Panc1 (cell line): Measurements from ENCODE around the gene PNPT1. TPM values are rescaled to one million over a fixed set of nuclear protein-coding genes. Genes with fewer than 3 reads are reported as not detected.

Experiments
- ATAC-seq: fragments of 200-7000 bp; cut with Tn5 transposase; 2 replicates; pipeline ENCODE4 v1.9.1; 2020; ENCODE audit warnings: mild to moderate bottlenecking, moderate library complexity
- BruUV-seq: library from RNA; stranded (reverse); fragments of 400-500 nt; replicated peaks from 2 replicates; lab custom pipeline; 2021; lab: Mats Ljungman, UMichigan
- CTCF ChIA-PET: fragments of 300-600 bp; sonication (Branson Sonifier 250); formaldehyde crosslinking; loops from one replicate; lab custom pipeline; 2022; ENCODE audit warnings: antibody characterized with exemption; lab: Charles Lee
- POLR2A ChIA-PET: fragments of 300-600 bp; sonication (Branson Sonifier 250); formaldehyde crosslinking; loops from one replicate; lab custom pipeline; 2022; ENCODE audit warnings: antibody characterized with exemption; lab: Charles Lee
- DNase-seq: peaks from one replicate; pipeline ENCODE4 v3.0.0-alpha.2; 2010; ENCODE audit warnings: low read depth, low spot score
- H3K27ac ChIP-seq: 2 replicates; pipeline ENCODE4 v1.5.1; 2011; ENCODE audit warnings: mild to moderate bottlenecking, low read length, inconsistent platforms
- H3K27me3 ChIP-seq: fragments of 200-500 bp; sonication (Bioruptor generic); 2 replicates; pipeline ENCODE4 v1.6.0; 2014; ENCODE audit warnings: low read length, inconsistent platforms; ENCODE audit not compliant: control insufficient read depth, insufficient read depth
- H3K36me3 ChIP-seq: fragments of 200-500 bp; sonication (Bioruptor generic); 2 replicates; pipeline ENCODE4 v1.5.1; 2014; ENCODE audit warnings: inconsistent platforms, mild to moderate bottlenecking, low read length, moderate library complexity; ENCODE audit not compliant: control insufficient read depth, insufficient read depth
- H3K4me1 ChIP-seq: 2 replicates; pipeline ENCODE4 v1.5.1; 2011; ENCODE audit warnings: inconsistent platforms, mild to moderate bottlenecking, low read length, moderate library complexity; ENCODE audit not compliant: control insufficient read depth, insufficient read depth
- H3K4me3 ChIP-seq, 2 experiments: 2 replicates each; pipeline ENCODE4 v1.5.1; 2011 to 2012; ENCODE audit warnings: low read depth in 2 of 2, low read length in 2 of 2, mild to moderate bottlenecking in 2 of 2, inconsistent platforms in 1 of 2, moderate library complexity in 1 of 2
- H3K9me3 ChIP-seq: fragments of 200-500 bp; sonication (Bioruptor generic); 2 replicates; pipeline ENCODE4 v1.5.1; 2014; ENCODE audit warnings: low read depth, mild to moderate bottlenecking, inconsistent platforms, low read length, moderate library complexity; ENCODE audit not compliant: control insufficient read depth, insufficient read depth
- CTCF ChIP-seq: fragments of 450-650 bp; IDR thresholded peaks from 2 replicates; pipeline ENCODE4 v1.5.1; 2017; ENCODE audit warnings: mild to moderate bottlenecking
- POLR2AphosphoS5 ChIP-seq: IDR thresholded peaks from 2 replicates; pipeline ENCODE4 v1.6.1; 2012; ENCODE audit warnings: mild to moderate bottlenecking, low read depth, low read length, moderate library complexity
- REST ChIP-seq, 2 experiments: IDR thresholded peaks; 2 replicates each; pipeline ENCODE4 v1.6.1; 2011 to 2012; ENCODE audit warnings: low read depth in 2 of 2, control low read depth in 1 of 2, low read length in 1 of 2, mild to moderate bottlenecking in 1 of 2, moderate library complexity in 1 of 2; ENCODE audit not compliant: insufficient read depth in 1 of 2
- SIN3A ChIP-seq: IDR thresholded peaks from 2 replicates; pipeline ENCODE4 v1.6.1; 2012; ENCODE audit warnings: low read depth, mild to moderate bottlenecking, low read length, moderate library complexity, borderline replicate concordance; ENCODE audit not compliant: insufficient read depth
- TCF7L2 ChIP-seq: IDR thresholded peaks from 2 replicates; pipeline ENCODE4 v1.6.1; 2011; ENCODE audit warnings: mild to moderate bottlenecking, low read depth, low read length, inconsistent platforms
- in situ Hi-C: cut with HindIII; loops from 2 replicates; pipeline ENCODE4 v1.10.0; 2016; ENCODE audit warnings: low sequenced_read_pairs, low pct_unique_long_range_greater_than_20kb
- intact Hi-C: fragments of 100-400 bp; cut with micrococcal nuclease; formaldehyde crosslinking; loops from one replicate; pipeline ENCODE4 v1.10.0; 2022; ENCODE audit not compliant: unreplicated experiment
- total RNA-seq: library from RNA; stranded (reverse); gene quantifications from one replicate; pipeline ENCODE4 v1.2.1, GENCODE V29; 2021; ENCODE audit not compliant: unreplicated experiment

The PNPT1 gene
- total RNA-seq, 1 experiment from 2014 or later, result 50.1 TPM

- no peak for ATAC-seq
- TF ChIP-seq POLR2AphosphoS5, result no peak
- no peak for TF ChIP-seq TCF7L2
- no peak for TF ChIP-seq SIN3A
- TF ChIP-seq REST (IDR thresholded peaks at IDR 0.05; ENCODE audit: insufficient read depth in 1 of 2, low read depth in 2 of 2, low read length in 1 of 2), result no peak
- no peak for TF ChIP-seq CTCF
- H3K27me3 ChIP-seq, result no peaks in the 10 kb centered on the region
- no peaks in the 10 kb centered on the region for H3K9me3 ChIP-seq
- CTCF ChIA-PET, result no interaction called here
- in situ Hi-C loops, result no loop called here
- H3K4me1 ChIP-seq, result no peaks in the 10 kb centered on the region
- intact Hi-C loops, result no loop called here
- peaks cover 37% of the 10 kb centered on the region for H3K36me3 ChIP-seq
- H3K4me3 ChIP-seq, result no peak overlapping the region
- no peak for DNase-seq
- POLR2A ChIA-PET, result no interaction called here
- BruUV-seq, result no TSS peak
- H3K27ac ChIP-seq, result no peak overlapping the region
These were observed 56.8 kb downstream of the PNPT1 start for GRCh38 chr2:55636831-55637230.

- CTCF ChIA-PET, result no interaction called here
- no TSS peak for BruUV-seq
- no peaks in the 10 kb centered on the region for H3K27me3 ChIP-seq
These were observed 64.7 kb downstream of the PNPT1 start for GRCh38 chr2:55628931-55629330.

More at GRCh38 chr2:55628931-55629330, 64.7 kb downstream of the PNPT1 start:
- Histone ChIP-seq H3K27ac (no peak overlapping the region), H3K36me3 (peaks cover 5% of the 10 kb centered on the region; the same call in 1 of the 2 replicates), H3K4me1 (no peaks in the 10 kb centered on the region), H3K9me3 (no peaks in the 10 kb centered on the region), H3K4me3 (no peak overlapping the region)
- intact Hi-C loops (no loop called here), in situ Hi-C loops (no loop called here)
- POLR2A ChIA-PET, result interaction anchor here (0.6 kb wide), 1 partner anchor 10 kb away, joined by 7 read pairs; no protein-coding TSS in a partner anchor
- TF ChIP-seq SIN3A, result no peak
- no peak for TF ChIP-seq POLR2AphosphoS5
- TF ChIP-seq REST (IDR thresholded peaks at IDR 0.05; ENCODE audit: insufficient read depth in 1 of 2, low read depth in 2 of 2, low read length in 1 of 2), result no peak
- no peak for TF ChIP-seq TCF7L2
- TF ChIP-seq CTCF, result no peak
- no peak for DNase-seq
- ATAC-seq, result no peak
